ENCODE data around the gene ZNF148. TPM values are rescaled to one million over a fixed set of nuclear protein-coding genes. Genes with fewer than 3 reads are reported as not detected.

ZNF148 gene
- total RNA-seq, 2 donors from 2014 or later = 12.5 to 15.0 TPM

DNA sequence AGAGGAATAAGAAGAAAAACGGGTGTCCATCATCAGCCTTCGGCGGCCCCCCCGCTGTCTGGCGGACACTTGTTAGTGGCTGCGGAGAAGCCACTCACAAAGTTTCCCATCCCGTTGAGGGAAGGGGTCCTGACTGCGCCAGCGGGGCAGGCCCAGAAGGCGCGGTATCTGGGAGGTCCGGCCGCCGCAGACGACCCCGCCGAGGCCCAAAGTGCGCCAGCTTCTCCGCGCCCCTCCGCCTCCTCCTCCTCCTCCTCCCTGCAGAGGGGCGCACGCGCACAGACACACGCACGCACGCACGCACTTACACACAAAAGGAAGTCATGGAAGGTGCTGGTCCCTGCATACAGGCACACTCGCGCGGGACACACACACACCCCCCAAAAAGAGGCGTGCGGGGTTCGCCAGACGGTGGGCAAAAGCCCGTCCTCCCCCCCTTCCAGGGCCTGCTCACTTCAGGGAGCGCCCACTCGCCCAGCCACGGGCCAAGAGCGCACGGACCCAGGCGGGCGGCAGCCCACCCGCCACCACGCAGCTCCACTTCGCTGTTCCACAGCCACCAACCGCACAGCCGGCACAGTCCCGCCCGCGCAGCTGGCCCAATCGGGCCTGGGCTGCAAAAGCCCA, 18.0 kb downstream of the ZNF148 start:
- H3K27me3 ChIP-seq = no peaks in the 10 kb centered on the region
- DNase-seq (peak; percentile 36 to 67 (median 52)), ATAC-seq (peak; percentile 83)
- intact Hi-C loops (cut with DNase I) = no loop called here
- 11 to 13% methylated on average over 26 to 51 of the region's 52 CpGs for WGBS, 2 donors
- peaks cover 43% of the 10 kb centered on the region for H3K4me1 ChIP-seq
- H3K9me3 ChIP-seq = no peaks in the 10 kb centered on the region
- TF ChIP-seq CTCF (IDR thresholded peaks at IDR 0.05) = no peak
- peak in 2 of 3 donors; percentile 18 to 34 for TF ChIP-seq POLR2A (IDR thresholded peaks at IDR 0.05)
- no peaks in the 10 kb centered on the region for H3K36me3 ChIP-seq (replicated peaks in 1 of 2; ENCODE audit: insufficient read depth in 1 of 2, low read depth in 2 of 2)
- H3K27ac ChIP-seq = peak overlapping the region; percentile 28 to 65 (median 56)
- peak overlapping the region in 1 of 2 donors; percentile 24 for H3K4me3 ChIP-seq

- DNase-seq = no peak
- H3K4me1 ChIP-seq = peaks cover 43% of the 10 kb centered on the region
- H3K27ac ChIP-seq = peak overlapping the region; percentile 4 to 65 (median 43)
- peak overlapping the region in 1 of 2 donors; percentile 24 for H3K4me3 ChIP-seq
- no peaks in the 10 kb centered on the region for H3K9me3 ChIP-seq
- no peaks in the 10 kb centered on the region for H3K36me3 ChIP-seq (replicated peaks in 1 of 2; ENCODE audit: insufficient read depth in 1 of 2, low read depth in 2 of 2)
- no peak for ATAC-seq
- no peaks in the 10 kb centered on the region for H3K27me3 ChIP-seq
- TF ChIP-seq CTCF (IDR thresholded peaks at IDR 0.05) = no peak
- no peak for TF ChIP-seq POLR2A (IDR thresholded peaks at IDR 0.05)
- 12 to 15% methylated on average over 5 of the region's 5 CpGs for WGBS, 2 donors
- intact Hi-C loops (cut with DNase I) = no loop called here
Observed at GRCh38 chr3:125356140-125357026, 18.7 kb downstream of the ZNF148 start.

- 90 to 93% methylated on average over 3 of the region's 3 CpGs for WGBS, 2 donors
- Histone ChIP-seq H3K4me1 (peaks cover 49% of the 10 kb centered on the region), H3K27me3 (no peaks in the 10 kb centered on the region), H3K36me3 (replicated peaks in 1 of 2; ENCODE audit: insufficient read depth in 1 of 2, low read depth in 2 of 2) (no peaks in the 10 kb centered on the region), H3K27ac (no peak overlapping the region), H3K9me3 (no peaks in the 10 kb centered on the region), H3K4me3 (no peak overlapping the region)
- DNase-seq = no peak
- intact Hi-C loops (cut with DNase I) = no loop called here
- TF ChIP-seq POLR2A (IDR thresholded peaks at IDR 0.05) = no peak
- ATAC-seq = no peak
Observed at GRCh38 chr3:125353659-125354058, 21.5 kb downstream of the ZNF148 start.

DNA sequence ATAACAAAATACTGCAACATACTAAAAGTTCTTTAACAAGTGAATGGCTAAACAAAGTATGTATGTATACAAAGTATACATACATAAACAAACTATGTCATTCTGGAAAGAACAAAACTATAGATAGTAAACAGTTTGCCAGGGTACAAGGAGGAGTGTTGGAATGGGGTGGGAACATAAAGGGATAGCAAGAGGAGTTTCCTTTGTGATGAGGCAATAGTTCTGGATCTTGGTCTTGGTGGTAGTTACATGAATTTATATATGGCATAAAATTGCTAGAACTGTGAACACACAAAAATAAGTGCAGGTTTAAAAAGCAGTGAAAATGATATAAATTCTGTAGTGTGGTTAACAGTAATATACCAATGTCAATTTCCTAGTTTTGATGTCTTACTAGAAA, 22.0 kb downstream of the ZNF148 start:
- Histone ChIP-seq H3K36me3 (replicated peaks in 1 of 2; ENCODE audit: insufficient read depth in 1 of 2, low read depth in 2 of 2) (no peaks in the 10 kb centered on the region), H3K27me3 (no peaks in the 10 kb centered on the region), H3K4me1 (peaks cover 44% of the 10 kb centered on the region), H3K9me3 (no peaks in the 10 kb centered on the region), H3K27ac (no peak overlapping the region), H3K4me3 (no peak overlapping the region)
- ATAC-seq = no peak
- intact Hi-C loops (cut with DNase I) = no loop called here
- TF ChIP-seq CTCF (IDR thresholded peaks at IDR 0.05) = no peak
- no peak for TF ChIP-seq POLR2A (IDR thresholded peaks at IDR 0.05)
- no peak for DNase-seq

DNA sequence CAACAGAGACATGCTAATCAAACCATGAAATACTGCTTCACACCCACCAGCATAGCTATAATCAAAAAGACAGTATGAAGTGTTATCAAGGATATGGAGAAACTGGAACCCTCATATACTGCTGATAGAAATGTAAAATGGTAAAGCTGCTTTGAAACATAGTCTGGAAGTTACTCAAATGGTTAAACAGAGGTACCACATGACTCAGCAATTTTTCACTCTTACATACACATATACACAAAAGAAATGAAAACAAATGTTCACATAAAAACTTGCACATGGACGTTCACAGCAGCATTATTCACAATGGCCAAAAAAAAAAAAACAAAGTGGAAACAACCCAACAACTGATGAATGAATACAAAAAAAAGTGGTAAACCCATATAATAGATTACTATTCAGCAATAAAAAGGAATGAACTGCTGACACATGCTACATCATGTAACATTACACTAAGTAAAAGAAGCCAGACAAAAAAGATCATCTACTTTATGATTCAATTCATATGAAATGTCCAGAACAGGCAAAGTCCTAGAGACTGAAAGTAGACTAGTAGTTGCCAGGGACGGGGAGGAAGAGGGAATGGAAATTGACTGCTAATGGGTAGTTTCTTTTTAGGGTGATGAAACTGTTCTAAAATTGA, 23.2 kb downstream of the ZNF148 start:
- no peak overlapping the region for H3K4me3 ChIP-seq
- 64 to 67% methylated on average over 2 of the region's 2 CpGs for WGBS, 2 donors
- no peak for DNase-seq
- H3K27me3 ChIP-seq = no peaks in the 10 kb centered on the region
- no peak for ATAC-seq
- peaks cover 36% of the 10 kb centered on the region for H3K4me1 ChIP-seq
- no peak for TF ChIP-seq POLR2A (IDR thresholded peaks at IDR 0.05)
- no peak for TF ChIP-seq CTCF (IDR thresholded peaks at IDR 0.05)
- no peak overlapping the region for H3K27ac ChIP-seq
- no peaks in the 10 kb centered on the region for H3K36me3 ChIP-seq (replicated peaks in 1 of 2; ENCODE audit: insufficient read depth in 1 of 2, low read depth in 2 of 2)
- no peaks in the 10 kb centered on the region for H3K9me3 ChIP-seq
- intact Hi-C loops (cut with DNase I) = no loop called here
